MM.1S (cell line): ENCODE measurements around the gene CCL17.

Experiments
- DNase-seq: peaks from one replicate; pipeline ENCODE4 v3.0.0-alpha.2; 2015
- H2AFZ ChIP-seq: fragments of 300-600 bp; sonication (generic); 2 replicates; pipeline ENCODE4 v1.6.0; 2016; ENCODE audit warnings: antibody characterized with exemption, low read length
- H3F3A ChIP-seq: fragments of 300-600 bp; sonication (generic); 2 replicates; pipeline ENCODE4 v1.6.1; 2016; ENCODE audit warnings: mild to moderate bottlenecking, antibody characterized with exemption, low read length, moderate library complexity, mixed read lengths; ENCODE audit not compliant: insufficient read depth
- H3K27ac ChIP-seq: fragments of 300-600 bp; sonication (generic); 2 replicates; pipeline ENCODE4 v1.5.1; 2016; ENCODE audit warnings: mild to moderate bottlenecking, low read length
- H3K27me3 ChIP-seq: fragments of 300-600 bp; sonication (generic); replicated peaks from 2 replicates; pipeline ENCODE4 v1.6.0; 2016; ENCODE audit warnings: low read length; ENCODE audit not compliant: insufficient read depth
- H3K36me3 ChIP-seq: fragments of 300-600 bp; sonication (generic); replicated peaks from 2 replicates; pipeline ENCODE4 v1.6.1; 2016; ENCODE audit warnings: mild to moderate bottlenecking, low read length, mixed read lengths; ENCODE audit not compliant: insufficient read depth
- H3K4me1 ChIP-seq: fragments of 300-600 bp; sonication (generic); 2 replicates; pipeline ENCODE4 v1.6.1; 2016; ENCODE audit warnings: low read length, mixed read lengths
- H3K4me2 ChIP-seq: fragments of 300-600 bp; sonication (generic); 2 replicates; pipeline ENCODE4 v1.6.0; 2016; ENCODE audit warnings: low read depth, low read length
- H3K4me3 ChIP-seq: fragments of 300-600 bp; sonication (generic); 2 replicates; pipeline ENCODE4 v1.5.1; 2016; ENCODE audit warnings: low read length, mixed read lengths
- H3K79me2 ChIP-seq: fragments of 300-600 bp; sonication (generic); 2 replicates; pipeline ENCODE4 v1.6.1; 2016; ENCODE audit warnings: mixed run types, low read length, mixed read lengths
- H3K9ac ChIP-seq: fragments of 300-600 bp; sonication (generic); 2 replicates; pipeline ENCODE4 v1.6.1; 2016; ENCODE audit warnings: low read length, mixed read lengths
- H3K9me2 ChIP-seq: fragments of 300-600 bp; sonication (generic); replicated peaks from 2 replicates; pipeline ENCODE4 v1.6.1; 2016; ENCODE audit warnings: mild to moderate bottlenecking, low read length, mixed read lengths; ENCODE audit not compliant: insufficient read depth
- H3K9me3 ChIP-seq: fragments of 300-600 bp; sonication (generic); replicated peaks from 2 replicates; pipeline ENCODE4 v1.6.1; 2016; ENCODE audit warnings: mild to moderate bottlenecking, low read length, mixed read lengths; ENCODE audit not compliant: insufficient read depth
- H4K20me1 ChIP-seq: fragments of 300-600 bp; sonication (generic); 2 replicates; pipeline ENCODE4 v1.6.1; 2016; ENCODE audit warnings: mild to moderate bottlenecking, low read length, moderate library complexity, mixed read lengths; ENCODE audit not compliant: insufficient read depth
- CTCF ChIP-seq: fragments of 300-600 bp; sonication (generic); IDR thresholded peaks from 2 replicates; pipeline ENCODE4 v1.5.1; 2016; ENCODE audit warnings: antibody characterized with exemption, low read length, mixed read lengths
- EZH2 ChIP-seq: fragments of 300-600 bp; sonication (generic); optimal IDR thresholded peaks from 2 replicates; pipeline ENCODE3; 2017; ENCODE audit warnings: low read depth, mild to moderate bottlenecking, antibody characterized with exemption, low read length, mixed read lengths
- EZH2phosphoT487 ChIP-seq: fragments of 300-600 bp; sonication (generic); IDR thresholded peaks from 2 replicates; pipeline ENCODE4 v1.6.1; 2018; ENCODE audit warnings: antibody characterized with exemption, low read length

Gene CCL17

GRCh38 chr16:57360321-57360935 lies 44.1 kb upstream of the CCL17 start:
- DNase-seq = no peak
- Histone ChIP-seq H4K20me1 (no peaks in the 10 kb centered on the region), H3K27me3 (no peaks in the 10 kb centered on the region), H2AFZ (no peak overlapping the region), H3K27ac (no peak overlapping the region), H3K9ac (no peak overlapping the region), H3K4me1 (no peaks in the 10 kb centered on the region), H3K9me3 (no peaks in the 10 kb centered on the region), H3F3A (no peaks in the 10 kb centered on the region), H3K36me3 (no peaks in the 10 kb centered on the region), H3K9me2 (no peaks in the 10 kb centered on the region), H3K79me2 (no peaks in the 10 kb centered on the region), H3K4me3 (no peak overlapping the region), H3K4me2 (no peak overlapping the region)
- TF ChIP-seq CTCF = no peak
- no peak for TF ChIP-seq EZH2
- no peak for TF ChIP-seq EZH2phosphoT487

GRCh38 chr16:57361404-57361803 lies 43.2 kb upstream of the CCL17 start:
- H3K9me3 ChIP-seq = no peaks in the 10 kb centered on the region
- no peak overlapping the region for H3K4me2 ChIP-seq
- no peaks in the 10 kb centered on the region for H3K79me2 ChIP-seq
- H4K20me1 ChIP-seq = no peaks in the 10 kb centered on the region
- no peaks in the 10 kb centered on the region for H3K4me1 ChIP-seq
- H3K27me3 ChIP-seq = no peaks in the 10 kb centered on the region
- H3K4me3 ChIP-seq = no peak overlapping the region
- H3K27ac ChIP-seq = no peak overlapping the region
- DNase-seq = no peak
- no peak overlapping the region for H3K9ac ChIP-seq
- H2AFZ ChIP-seq = no peak overlapping the region
- no peaks in the 10 kb centered on the region for H3F3A ChIP-seq
- H3K9me2 ChIP-seq = no peaks in the 10 kb centered on the region
- TF ChIP-seq CTCF = no peak
- no peaks in the 10 kb centered on the region for H3K36me3 ChIP-seq

GRCh38 chr16:57364143-57364542 lies 40.4 kb upstream of the CCL17 start:
- no peak overlapping the region for H3K4me2 ChIP-seq
- H3K36me3 ChIP-seq = no peaks in the 10 kb centered on the region
- no peaks in the 10 kb centered on the region for H3K79me2 ChIP-seq
- no peak overlapping the region for H3K27ac ChIP-seq
- H2AFZ ChIP-seq = no peak overlapping the region
- H3K27me3 ChIP-seq = 0 out of 2 replicates have a peak, but pooled peaks cover 2% of the 10 kb centered on the region
- H4K20me1 ChIP-seq = no peaks in the 10 kb centered on the region
- no peak for DNase-seq
- H3K9me2 ChIP-seq = no peaks in the 10 kb centered on the region
- H3K9me3 ChIP-seq = no peaks in the 10 kb centered on the region
- H3K4me3 ChIP-seq = no peak overlapping the region
- H3K4me1 ChIP-seq = no peaks in the 10 kb centered on the region
- H3F3A ChIP-seq = no peaks in the 10 kb centered on the region
- TF ChIP-seq EZH2 (no peak), EZH2phosphoT487 (no peak)
- no peak overlapping the region for H3K9ac ChIP-seq

- no peak overlapping the region for H2AFZ ChIP-seq
- H3K4me3 ChIP-seq = no peak overlapping the region
- no peaks in the 10 kb centered on the region for H3K9me3 ChIP-seq
- no peaks in the 10 kb centered on the region for H3K36me3 ChIP-seq
- H3K4me2 ChIP-seq = no peak overlapping the region
- no peak overlapping the region for H3K9ac ChIP-seq
- no peak for TF ChIP-seq EZH2
- TF ChIP-seq EZH2phosphoT487 = no peak
- TF ChIP-seq CTCF = no peak
- H3K4me1 ChIP-seq = no peaks in the 10 kb centered on the region
- no peak overlapping the region for H3K27ac ChIP-seq
- DNase-seq = no peak
- H4K20me1 ChIP-seq = no peaks in the 10 kb centered on the region
- peaks cover 11% of the 10 kb centered on the region; the same call in 1 of the 2 replicates for H3K27me3 ChIP-seq
- H3K79me2 ChIP-seq = no peaks in the 10 kb centered on the region
- H3F3A ChIP-seq = no peaks in the 10 kb centered on the region
- no peaks in the 10 kb centered on the region for H3K9me2 ChIP-seq
Measured at GRCh38 chr16:57366544-57367040, 38.0 kb upstream of the CCL17 start.
